ENCODE results near the gene L3MBTL4. TPM values are rescaled to one million over a fixed set of nuclear protein-coding genes. Genes with fewer than 3 reads are reported as not detected.

Gene L3MBTL4
- total RNA-seq, 1 experiment from 2014 or later, result 1.4 TPM

GRCh38 chr18:5995626-5996025, 419.1 kb downstream of the L3MBTL4 start (continued):
- TF ChIP-seq, protein P1, sequence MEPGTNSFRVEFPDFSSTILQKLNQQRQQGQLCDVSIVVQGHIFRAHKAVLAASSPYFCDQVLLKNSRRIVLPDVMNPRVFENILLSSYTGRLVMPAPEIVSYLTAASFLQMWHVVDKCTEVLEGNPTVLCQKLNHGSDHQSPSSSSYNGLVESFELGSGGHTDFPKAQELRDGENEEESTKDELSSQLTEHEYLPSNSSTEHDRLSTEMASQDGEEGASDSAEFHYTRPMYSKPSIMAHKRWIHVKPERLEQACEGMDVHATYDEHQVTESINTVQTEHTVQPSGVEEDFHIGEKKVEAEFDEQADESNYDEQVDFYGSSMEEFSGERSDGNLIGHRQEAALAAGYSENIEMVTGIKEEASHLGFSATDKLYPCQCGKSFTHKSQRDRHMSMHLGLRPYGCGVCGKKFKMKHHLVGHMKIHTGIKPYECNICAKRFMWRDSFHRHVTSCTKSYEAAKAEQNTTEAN (CRISPR knock-in tag; IDR thresholded peaks at IDR 0.05), result no peak
- TF ChIP-seq ARID4B (CRISPR knock-in tag; IDR thresholded peaks at IDR 0.05; ENCODE audit: borderline replicate concordance) (no peak), NR2C2 (CRISPR knock-in tag; IDR thresholded peaks at IDR 0.05) (no peak)

DNA sequence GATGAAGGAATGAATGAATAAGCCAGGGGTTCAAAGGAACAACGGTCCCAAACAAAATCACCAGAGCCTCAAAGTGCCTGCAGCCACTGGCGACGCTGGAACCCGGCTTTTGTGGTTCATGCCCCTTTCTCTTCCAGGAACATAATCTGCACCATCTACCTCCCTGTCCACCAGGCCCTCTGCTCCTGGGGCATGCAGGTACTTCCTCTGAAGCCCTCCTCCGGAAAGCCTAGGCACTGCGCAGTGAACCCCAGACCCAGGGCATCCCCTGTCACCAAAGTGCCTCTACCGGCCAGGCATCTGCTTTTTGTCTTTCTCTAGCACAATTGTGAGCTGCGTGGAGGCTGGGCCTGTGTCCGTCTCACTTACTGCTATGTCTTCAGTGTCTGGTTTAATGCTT, 420.8 kb downstream of the L3MBTL4 start:
- peaks cover 4% of the 10 kb centered on the region for H3K36me3 Mint-ChIP-seq
- POLR2A ChIA-PET, result no interaction called here
- H3K27me3 Mint-ChIP-seq (ENCODE audit: low read depth), result peaks cover 2% of the 10 kb centered on the region; the same call in 1 of the 2 replicates
- DNase-seq (ENCODE audit: low spot score) (no peak), ATAC-seq (no peak)
- peaks cover 39% of the 10 kb centered on the region for H3K4me1 Mint-ChIP-seq
- no peak overlapping the region for H3K27ac Mint-ChIP-seq
- no peak overlapping the region for H3K4me3 Mint-ChIP-seq
- H3K9me3 Mint-ChIP-seq, result peaks cover 13% of the 10 kb centered on the region
- CTCF ChIA-PET, result no interaction called here
- no peak for TF ChIP-seq ZNF281 (CRISPR knock-in tag; IDR thresholded peaks at IDR 0.05)
- TF ChIP-seq ZNF416 (CRISPR knock-in tag; IDR thresholded peaks at IDR 0.05), result no peak
- TF ChIP-seq, protein P2, sequence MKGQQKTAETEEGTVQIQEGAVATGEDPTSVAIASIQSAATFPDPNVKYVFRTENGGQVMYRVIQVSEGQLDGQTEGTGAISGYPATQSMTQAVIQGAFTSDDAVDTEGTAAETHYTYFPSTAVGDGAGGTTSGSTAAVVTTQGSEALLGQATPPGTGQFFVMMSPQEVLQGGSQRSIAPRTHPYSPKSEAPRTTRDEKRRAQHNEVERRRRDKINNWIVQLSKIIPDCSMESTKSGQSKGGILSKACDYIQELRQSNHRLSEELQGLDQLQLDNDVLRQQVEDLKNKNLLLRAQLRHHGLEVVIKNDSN (CRISPR knock-in tag; IDR thresholded peaks at IDR 0.05), result no peak
- TF ChIP-seq, protein P1 (CRISPR knock-in tag; IDR thresholded peaks at IDR 0.05), result no peak
- TF ChIP-seq MYBL2 (CRISPR knock-in tag; IDR thresholded peaks at IDR 0.05), result no peak
- no peak for TF ChIP-seq ARID4B (CRISPR knock-in tag; IDR thresholded peaks at IDR 0.05; ENCODE audit: borderline replicate concordance)
- TF ChIP-seq CBFB (CRISPR knock-in tag; IDR thresholded peaks at IDR 0.05; ENCODE audit: low read depth), result no peak
- TF ChIP-seq, protein P3, sequence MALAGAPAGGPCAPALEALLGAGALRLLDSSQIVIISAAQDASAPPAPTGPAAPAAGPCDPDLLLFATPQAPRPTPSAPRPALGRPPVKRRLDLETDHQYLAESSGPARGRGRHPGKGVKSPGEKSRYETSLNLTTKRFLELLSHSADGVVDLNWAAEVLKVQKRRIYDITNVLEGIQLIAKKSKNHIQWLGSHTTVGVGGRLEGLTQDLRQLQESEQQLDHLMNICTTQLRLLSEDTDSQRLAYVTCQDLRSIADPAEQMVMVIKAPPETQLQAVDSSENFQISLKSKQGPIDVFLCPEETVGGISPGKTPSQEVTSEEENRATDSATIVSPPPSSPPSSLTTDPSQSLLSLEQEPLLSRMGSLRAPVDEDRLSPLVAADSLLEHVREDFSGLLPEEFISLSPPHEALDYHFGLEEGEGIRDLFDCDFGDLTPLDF (CRISPR knock-in tag; IDR thresholded peaks at IDR 0.05), result no peak
- TF ChIP-seq SMAD3 (CRISPR knock-in tag; IDR thresholded peaks at IDR 0.05; ENCODE audit: borderline replicate concordance), result no peak
- TF ChIP-seq, protein P4, sequence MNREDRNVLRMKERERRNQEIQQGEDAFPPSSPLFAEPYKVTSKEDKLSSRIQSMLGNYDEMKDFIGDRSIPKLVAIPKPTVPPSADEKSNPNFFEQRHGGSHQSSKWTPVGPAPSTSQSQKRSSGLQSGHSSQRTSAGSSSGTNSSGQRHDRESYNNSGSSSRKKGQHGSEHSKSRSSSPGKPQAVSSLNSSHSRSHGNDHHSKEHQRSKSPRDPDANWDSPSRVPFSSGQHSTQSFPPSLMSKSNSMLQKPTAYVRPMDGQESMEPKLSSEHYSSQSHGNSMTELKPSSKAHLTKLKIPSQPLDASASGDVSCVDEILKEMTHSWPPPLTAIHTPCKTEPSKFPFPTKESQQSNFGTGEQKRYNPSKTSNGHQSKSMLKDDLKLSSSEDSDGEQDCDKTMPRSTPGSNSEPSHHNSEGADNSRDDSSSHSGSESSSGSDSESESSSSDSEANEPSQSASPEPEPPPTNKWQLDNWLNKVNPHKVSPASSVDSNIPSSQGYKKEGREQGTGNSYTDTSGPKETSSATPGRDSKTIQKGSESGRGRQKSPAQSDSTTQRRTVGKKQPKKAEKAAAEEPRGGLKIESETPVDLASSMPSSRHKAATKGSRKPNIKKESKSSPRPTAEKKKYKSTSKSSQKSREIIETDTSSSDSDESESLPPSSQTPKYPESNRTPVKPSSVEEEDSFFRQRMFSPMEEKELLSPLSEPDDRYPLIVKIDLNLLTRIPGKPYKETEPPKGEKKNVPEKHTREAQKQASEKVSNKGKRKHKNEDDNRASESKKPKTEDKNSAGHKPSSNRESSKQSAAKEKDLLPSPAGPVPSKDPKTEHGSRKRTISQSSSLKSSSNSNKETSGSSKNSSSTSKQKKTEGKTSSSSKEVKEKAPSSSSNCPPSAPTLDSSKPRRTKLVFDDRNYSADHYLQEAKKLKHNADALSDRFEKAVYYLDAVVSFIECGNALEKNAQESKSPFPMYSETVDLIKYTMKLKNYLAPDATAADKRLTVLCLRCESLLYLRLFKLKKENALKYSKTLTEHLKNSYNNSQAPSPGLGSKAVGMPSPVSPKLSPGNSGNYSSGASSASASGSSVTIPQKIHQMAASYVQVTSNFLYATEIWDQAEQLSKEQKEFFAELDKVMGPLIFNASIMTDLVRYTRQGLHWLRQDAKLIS (CRISPR knock-in tag; IDR thresholded peaks at IDR 0.05; ENCODE audit: borderline replicate concordance), result no peak
- TF ChIP-seq ZNF121 (CRISPR knock-in tag; IDR thresholded peaks at IDR 0.05), result no peak
- TF ChIP-seq ZNF423 (CRISPR knock-in tag; IDR thresholded peaks at IDR 0.05), result no peak
- no peak for TF ChIP-seq TP53 (CRISPR knock-in tag; IDR thresholded peaks at IDR 0.05)

Data from WTC11 (cell line).